Stimulated activated CD4-positive, alpha-beta T cell treated with anti-CD3 and anti-CD28 coated beads, Interleukin-1b, Interleukin-23, amount 100 ng/mL, for 4 hours (primary cell): ENCODE measurements around the gene CSRP1.
"Not testable (repeated sequence)": the region's sequence is repeated elsewhere in the genome, so short reads cannot be mapped to it uniquely, and the experiment has no call there.

Experiments
- DNase-seq, 2 donors: peaks; one replicate each; pipeline ENCODE4 v3.0.0-alpha.2; 2020; ENCODE audit warnings: low read depth in 2 of 2

The CSRP1 gene

GRCh38 chr1:201476670-201477344 is 30.1 kb downstream of the CSRP1 start:
- DNase-seq, result no peak

GRCh38 chr1:201475915-201476669 is 30.8 kb downstream of the CSRP1 start:
- no peak for DNase-seq

GRCh38 chr1:201475130-201475529 is 31.8 kb downstream of the CSRP1 start:
- DNase-seq, result no peak

GRCh38 chr1:201473296-201473695 is 33.6 kb downstream of the CSRP1 start:
- no peak for DNase-seq

- not testable (repeated sequence) for DNase-seq
Observed at GRCh38 chr1:201472321-201472720, 34.6 kb downstream of the CSRP1 start.

GRCh38 chr1:201471772-201472171 is 35.2 kb downstream of the CSRP1 start:
- DNase-seq, result no peak

- DNase-seq, result no peak
Observed at GRCh38 chr1:201470581-201470980, 36.3 kb downstream of the CSRP1 start.

- no peak for DNase-seq
Observed at GRCh38 chr1:201469645-201470074, 37.3 kb downstream of the CSRP1 start.

GRCh38 chr1:201468844-201469644 is 37.9 kb downstream of the CSRP1 start, which contains the start of gene PHLDA3:
Gene PHLDA3 (minus strand): TSS chr1:201469188. CDS start chr1:201468786, 402 bp downstream.
- DNase-seq, result peak in 1 of 2 donors; percentile 28

- DNase-seq, result no peak
Observed at GRCh38 chr1:201468501-201468843, 38.5 kb downstream of the CSRP1 start.

- DNase-seq, result no peak
Observed at GRCh38 chr1:201466492-201466891, 40.4 kb downstream of the CSRP1 start.

GRCh38 chr1:201465698-201466290 is 41.1 kb downstream of the CSRP1 start:
- DNase-seq, result no peak

- DNase-seq, result no peak
Observed at GRCh38 chr1:201463071-201463552, 43.8 kb downstream of the CSRP1 start.

- DNase-seq, result no peak
Observed at GRCh38 chr1:201461645-201462441, 45.1 kb downstream of the CSRP1 start.

- no peak for DNase-seq
Observed at GRCh38 chr1:201460814-201461644, 45.9 kb downstream of the CSRP1 start.

- no peak for DNase-seq
Observed at GRCh38 chr1:201459775-201460174, 47.1 kb downstream of the CSRP1 start.

GRCh38 chr1:201459052-201459451 is 47.9 kb downstream of the CSRP1 start:
- DNase-seq, result no peak

GRCh38 chr1:201457508-201457960 is 49.4 kb downstream of the CSRP1 start:
- DNase-seq, result no peak

GRCh38 chr1:201456499-201457309 is 50.2 kb downstream of the CSRP1 start:
- DNase-seq, result no peak
